Measurements from ENCODE around the gene TMEM163.

GRCh38 chr2:134413430-134413829 lies 305.4 kb downstream of the TMEM163 start:
- TF ChIP-seq CTCF (IDR thresholded peaks at IDR 0.05; ENCODE audit: poor library complexity) (no peak), EZH2 (IDR thresholded peaks at IDR 0.05; ENCODE audit: borderline replicate concordance) (no peak)

All from hepatocyte (in vitro differentiated cells).